Gastrocnemius medialis (tissue), 4 donors: ENCODE measurements around the gene MYH16.

Source experiments
- CTCF ChIP-seq, 5 experiments: fragments of 450-650 bp in 3 of 5; fragments of 200-600 bp in 2 of 5; sonication (generic) in 2 of 5; IDR thresholded peaks in 4 of 5; conservative IDR thresholded peaks in 1 of 5; 1 replicate in 4 of 5; 2 replicates in 1 of 5; pipeline ENCODE4 v1.5.1; 2016 to 2019; ENCODE audit warnings: antibody characterized with exemption in 5 of 5, mild to moderate bottlenecking in 3 of 5, moderate library complexity in 3 of 5
- POLR2A ChIP-seq, 2 donors: fragments of 450-650 bp; IDR thresholded peaks; one replicate each; pipeline ENCODE4 v1.6.1; 2017; ENCODE audit warnings: antibody characterized with exemption in 2 of 2, mild to moderate bottlenecking in 2 of 2, moderate library complexity in 2 of 2

- TF ChIP-seq CTCF (IDR thresholded peaks at IDR 0.05 in 4 of 5, conservative IDR thresholded peaks at IDR 0.05 in 1 of 5) = no peak
- TF ChIP-seq POLR2A (IDR thresholded peaks at IDR 0.05) = no peak
These were observed 47.8 kb upstream of the MYH16 start for GRCh38 chr7:99224899-99225265.
